Peyer's patch (tissue), 4 donors: Measurements from ENCODE around the gene TBC1D2. TPM values are rescaled to one million over a fixed set of nuclear protein-coding genes. Genes with fewer than 3 reads are reported as not detected.
"Not testable (repeated sequence)": the region's sequence is repeated elsewhere in the genome, so short reads cannot be mapped to it uniquely, and the experiment has no call there.

Experiments used
- DNase-seq, 3 donors: peaks; one replicate each; pipeline ENCODE4 v3.0.0-alpha.2; 2017 to 2019
- H3K27ac ChIP-seq, 4 donors: fragments of 200-600 bp; sonication (generic); one replicate each; pipeline ENCODE4 v1.5.1; 2016 to 2019
- H3K27me3 ChIP-seq, 2 donors: fragments of 200-600 bp; sonication (generic); one replicate each; pipeline ENCODE4 v1.5.1; 2019
- H3K36me3 ChIP-seq, 3 donors: fragments of 200-600 bp; sonication (generic); one replicate each; pipeline ENCODE4 v1.5.1; 2016 to 2019
- H3K4me1 ChIP-seq, 4 donors: fragments of 200-600 bp; sonication (generic); one replicate each; pipeline ENCODE4 v1.5.1; 2016 to 2019
- H3K4me3 ChIP-seq, 4 donors: fragments of 200-600 bp; sonication (generic); 1 replicate in 3 of 4; 2 replicates in 1 of 4; pipeline ENCODE4 v1.5.1; 2016 to 2019; ENCODE audit warnings: mild to moderate bottlenecking in 1 of 4
- H3K9me3 ChIP-seq, 4 donors: fragments of 200-600 bp; sonication (generic); one replicate each; pipeline ENCODE4 v1.5.1; 2016 to 2019; ENCODE audit warnings: mild to moderate bottlenecking in 1 of 4
- POLR2A ChIP-seq, 2 donors: fragments of 450-650 bp; IDR thresholded peaks; one replicate each; pipeline ENCODE4 v1.5.1; 2017; ENCODE audit warnings: antibody characterized with exemption in 2 of 2, mild to moderate bottlenecking in 2 of 2, moderate library complexity in 2 of 2
- total RNA-seq, 4 donors: library from RNA; depleted of rRNA; stranded (reverse); fragments of >200 nt; gene quantifications; one replicate each; pipeline ENCODE4 v1.1.0, GENCODE V29; 2016
- TF ChIP-seq, protein P1 (sequence below), 6 experiments: fragments of 450-650 bp in 4 of 6; fragments of 200-600 bp in 2 of 6; sonication (generic) in 1 of 6; IDR thresholded peaks; one replicate each; pipeline ENCODE4 v1.5.1; 2017 to 2019; ENCODE audit warnings: antibody characterized with exemption in 6 of 6, mild to moderate bottlenecking in 3 of 6, moderate library complexity in 1 of 6

TBC1D2 gene
- total RNA-seq, 4 donors from 2014 or later: 28.1 to 68.8 (median 48.4) TPM

DNA sequence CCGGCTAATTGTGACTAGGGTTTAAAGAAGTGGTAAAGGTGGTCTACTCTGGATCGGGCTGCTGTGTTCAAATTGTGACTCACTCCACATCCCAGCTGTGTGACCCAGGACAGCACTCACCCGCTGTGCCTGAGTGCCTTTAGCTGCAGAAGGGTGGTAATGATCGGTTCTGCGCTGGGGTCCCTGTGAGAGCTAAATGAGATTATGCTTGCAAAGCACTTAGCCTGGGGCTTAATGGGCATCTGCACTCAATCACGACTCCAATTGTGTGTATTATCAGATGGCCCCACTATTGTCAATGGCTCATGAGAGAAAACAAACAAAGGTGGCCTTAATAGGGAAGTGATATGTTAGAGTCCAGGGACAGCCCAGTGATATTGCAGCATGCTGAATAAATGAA lies 25.1 kb upstream of the TBC1D2 start:
- H3K36me3 ChIP-seq: no peaks in the 10 kb centered on the region
- no peak for TF ChIP-seq POLR2A (IDR thresholded peaks at IDR 0.05)
- TF ChIP-seq, protein P1, sequence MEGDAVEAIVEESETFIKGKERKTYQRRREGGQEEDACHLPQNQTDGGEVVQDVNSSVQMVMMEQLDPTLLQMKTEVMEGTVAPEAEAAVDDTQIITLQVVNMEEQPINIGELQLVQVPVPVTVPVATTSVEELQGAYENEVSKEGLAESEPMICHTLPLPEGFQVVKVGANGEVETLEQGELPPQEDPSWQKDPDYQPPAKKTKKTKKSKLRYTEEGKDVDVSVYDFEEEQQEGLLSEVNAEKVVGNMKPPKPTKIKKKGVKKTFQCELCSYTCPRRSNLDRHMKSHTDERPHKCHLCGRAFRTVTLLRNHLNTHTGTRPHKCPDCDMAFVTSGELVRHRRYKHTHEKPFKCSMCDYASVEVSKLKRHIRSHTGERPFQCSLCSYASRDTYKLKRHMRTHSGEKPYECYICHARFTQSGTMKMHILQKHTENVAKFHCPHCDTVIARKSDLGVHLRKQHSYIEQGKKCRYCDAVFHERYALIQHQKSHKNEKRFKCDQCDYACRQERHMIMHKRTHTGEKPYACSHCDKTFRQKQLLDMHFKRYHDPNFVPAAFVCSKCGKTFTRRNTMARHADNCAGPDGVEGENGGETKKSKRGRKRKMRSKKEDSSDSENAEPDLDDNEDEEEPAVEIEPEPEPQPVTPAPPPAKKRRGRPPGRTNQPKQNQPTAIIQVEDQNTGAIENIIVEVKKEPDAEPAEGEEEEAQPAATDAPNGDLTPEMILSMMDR (IDR thresholded peaks at IDR 0.05): no peak
- H3K27me3 ChIP-seq: no peaks in the 10 kb centered on the region
- no peak overlapping the region for H3K4me3 ChIP-seq
- no peaks in the 10 kb centered on the region for H3K4me1 ChIP-seq
- DNase-seq: no peak
- no peaks in the 10 kb centered on the region for H3K9me3 ChIP-seq
- no peak overlapping the region for H3K27ac ChIP-seq

GRCh38 chr9:98280162-98280561 lies 24.7 kb upstream of the TBC1D2 start:
- H3K4me1 ChIP-seq: no peaks in the 10 kb centered on the region
- H3K27me3 ChIP-seq: no peaks in the 10 kb centered on the region
- H3K9me3 ChIP-seq: no peaks in the 10 kb centered on the region

DNA sequence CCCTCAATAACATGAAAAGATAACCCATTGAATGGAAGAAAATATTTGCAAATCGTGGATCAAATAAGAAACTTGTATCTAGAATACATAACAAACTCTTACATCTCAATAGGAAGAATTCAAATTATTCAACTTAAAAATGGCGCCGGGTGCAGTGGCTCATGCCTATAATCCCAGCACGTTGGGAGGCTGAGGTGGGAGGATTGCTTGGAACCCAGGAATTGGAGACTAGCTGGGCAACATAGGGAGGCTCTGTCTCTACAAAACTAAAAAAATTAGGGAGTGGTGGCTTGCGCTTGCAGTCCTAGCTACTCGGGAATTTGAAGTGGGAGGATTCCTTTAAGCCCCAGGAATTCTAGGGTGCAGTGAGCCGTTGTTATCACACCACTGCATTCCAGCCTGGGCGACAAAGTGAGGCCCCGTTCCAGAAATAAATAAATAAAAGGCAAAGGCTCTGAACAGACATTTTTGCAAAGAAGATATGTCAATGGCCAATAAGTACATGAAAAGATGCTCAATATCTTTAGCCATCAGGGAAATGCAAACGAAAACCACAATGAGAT lies 21.5 kb upstream of the TBC1D2 start:
- TF ChIP-seq POLR2A (IDR thresholded peaks at IDR 0.05): no peak
- TF ChIP-seq, protein P1 (IDR thresholded peaks at IDR 0.05): no peak
- Histone ChIP-seq H3K9me3 (no peaks in the 10 kb centered on the region), H3K27me3 (no peaks in the 10 kb centered on the region), H3K36me3 (no peaks in the 10 kb centered on the region), H3K4me3 (no peak overlapping the region), H3K27ac (no peak overlapping the region), H3K4me1 (no peaks in the 10 kb centered on the region)
- no peak for DNase-seq

More at GRCh38 chr9:98280162-98280561, 24.7 kb upstream of the TBC1D2 start:
- no peak for TF ChIP-seq POLR2A (IDR thresholded peaks at IDR 0.05)
- TF ChIP-seq, protein P1 (IDR thresholded peaks at IDR 0.05): no peak
- no peak for DNase-seq
- no peaks in the 10 kb centered on the region for H3K36me3 ChIP-seq
- H3K4me3 ChIP-seq: no peak overlapping the region
- no peak overlapping the region for H3K27ac ChIP-seq

DNA sequence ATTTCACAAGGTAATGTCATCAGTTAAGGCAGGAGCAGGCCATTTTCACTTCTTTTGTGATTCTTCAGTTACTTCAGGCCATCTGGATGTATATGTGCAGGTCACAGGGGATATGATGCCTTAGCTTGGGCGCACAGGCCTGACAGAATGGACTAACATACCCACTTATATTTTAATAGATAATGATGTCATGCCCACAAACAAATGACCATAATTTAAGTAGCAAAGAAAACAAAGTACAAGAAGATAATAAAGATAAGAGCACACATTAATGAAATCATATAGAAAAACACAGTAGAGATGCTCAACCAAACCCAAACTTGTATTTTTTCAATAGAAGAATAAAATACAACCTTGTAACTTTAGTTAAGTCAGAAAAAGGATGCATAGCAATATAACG lies 19.7 kb upstream of the TBC1D2 start:
- no peak overlapping the region for H3K27ac ChIP-seq
- TF ChIP-seq POLR2A (IDR thresholded peaks at IDR 0.05): no peak
- TF ChIP-seq, protein P1 (IDR thresholded peaks at IDR 0.05): no peak

GRCh38 chr9:98272083-98272482 lies 16.6 kb upstream of the TBC1D2 start:
- Histone ChIP-seq H3K36me3 (no peaks in the 10 kb centered on the region), H3K4me1 (no peaks in the 10 kb centered on the region), H3K27ac (no peak overlapping the region), H3K4me3 (no peak overlapping the region), H3K9me3 (no peaks in the 10 kb centered on the region), H3K27me3 (no peaks in the 10 kb centered on the region)
- TF ChIP-seq, protein P1 (IDR thresholded peaks at IDR 0.05): no peak
- no peak for DNase-seq

More for the DNA sequence above, 19.7 kb upstream of the TBC1D2 start:
- H3K36me3 ChIP-seq: no peaks in the 10 kb centered on the region
- no peak for DNase-seq
- no peak overlapping the region for H3K4me3 ChIP-seq
- no peaks in the 10 kb centered on the region for H3K4me1 ChIP-seq
- H3K9me3 ChIP-seq: no peaks in the 10 kb centered on the region
- H3K27me3 ChIP-seq: no peaks in the 10 kb centered on the region

GRCh38 chr9:98271479-98271878 lies 16.0 kb upstream of the TBC1D2 start:
- H3K27ac ChIP-seq: no peak overlapping the region
- H3K4me1 ChIP-seq: no peaks in the 10 kb centered on the region
- no peaks in the 10 kb centered on the region for H3K27me3 ChIP-seq
- H3K9me3 ChIP-seq: no peaks in the 10 kb centered on the region
- no peaks in the 10 kb centered on the region for H3K36me3 ChIP-seq
- TF ChIP-seq POLR2A (IDR thresholded peaks at IDR 0.05): no peak
- TF ChIP-seq, protein P1 (IDR thresholded peaks at IDR 0.05): no peak
- DNase-seq: no peak
- no peak overlapping the region for H3K4me3 ChIP-seq

DNA sequence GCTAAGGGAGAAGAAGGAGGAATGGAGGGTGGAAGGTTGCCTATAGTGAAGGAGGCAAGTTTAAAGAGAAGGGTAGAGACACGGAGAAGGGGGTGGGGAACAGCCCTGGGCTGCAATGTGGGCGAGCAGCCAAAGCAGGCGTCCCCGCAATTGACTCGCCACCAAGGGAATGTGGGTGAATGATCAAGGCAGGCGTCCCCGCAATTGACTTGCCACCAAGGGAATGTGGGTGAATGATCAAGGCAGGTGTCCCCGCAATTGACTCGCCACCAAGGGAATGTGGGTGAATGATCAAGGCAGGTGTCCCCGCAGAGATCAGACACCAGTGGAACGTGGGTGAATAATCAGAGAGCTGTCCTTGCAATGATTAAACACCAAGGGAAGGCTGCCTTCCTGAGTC lies 14.8 kb upstream of the TBC1D2 start:
- H3K27me3 ChIP-seq, DNase-seq, H3K27ac ChIP-seq, H3K4me1 ChIP-seq, H3K9me3 ChIP-seq, H3K36me3 ChIP-seq, H3K4me3 ChIP-seq: not testable (repeated sequence)

GRCh38 chr9:98269652-98270051 lies 14.2 kb upstream of the TBC1D2 start:
- not testable (repeated sequence) for H3K9me3 ChIP-seq, H3K4me3 ChIP-seq, H3K36me3 ChIP-seq, H3K27me3 ChIP-seq, DNase-seq, H3K4me1 ChIP-seq, H3K27ac ChIP-seq

- not testable (repeated sequence) for H3K27ac ChIP-seq, H3K36me3 ChIP-seq, H3K4me1 ChIP-seq, H3K27me3 ChIP-seq, H3K9me3 ChIP-seq, DNase-seq, H3K4me3 ChIP-seq
Observed at GRCh38 chr9:98267556-98267955, 12.1 kb upstream of the TBC1D2 start.
